ENCODE measurements around the gene ITPRIP. TPM values are rescaled to one million over a fixed set of nuclear protein-coding genes. Genes with fewer than 3 reads are reported as not detected.
A peak's percentile ranks its signal among the peaks of the same experiment; 100 is the strongest.

ITPRIP gene
- total RNA-seq, 6 experiments from 2014 or later, result 2.9 to 9.7 (median 7.7) TPM

DNA sequence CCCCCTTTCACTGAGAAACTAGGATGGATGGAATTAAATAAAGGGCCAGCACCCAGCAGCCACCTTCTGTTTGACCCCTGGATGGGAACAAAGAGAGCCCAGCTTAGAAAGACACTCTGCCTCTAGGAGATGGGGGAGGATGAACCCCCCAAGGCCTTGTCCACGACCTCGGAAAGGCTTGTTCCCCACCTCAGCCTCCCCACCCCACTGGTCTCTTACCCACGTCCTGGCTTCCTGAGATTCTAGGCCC, 9.7 kb downstream of the ITPRIP start:
- DNase-seq (no peak), ATAC-seq (no peak)
- intact Hi-C loops (cut with DNase I), result no loop called here
- Histone ChIP-seq H3K27me3 (no peaks in the 10 kb centered on the region), H3K9me3 (no peaks in the 10 kb centered on the region), H3K36me3 (no peaks in the 10 kb centered on the region), H3K27ac (peak overlapping the region in 2 of 3 donors; percentile 34 to 47), H3K4me1 (peaks cover 0 to 30% (median 0%) of the 10 kb centered on the region in 4 donors), H3K4me3 (no peak overlapping the region)
- no peak for TF ChIP-seq POLR2A (IDR thresholded peaks at IDR 0.05)
- TF ChIP-seq, protein P1, sequence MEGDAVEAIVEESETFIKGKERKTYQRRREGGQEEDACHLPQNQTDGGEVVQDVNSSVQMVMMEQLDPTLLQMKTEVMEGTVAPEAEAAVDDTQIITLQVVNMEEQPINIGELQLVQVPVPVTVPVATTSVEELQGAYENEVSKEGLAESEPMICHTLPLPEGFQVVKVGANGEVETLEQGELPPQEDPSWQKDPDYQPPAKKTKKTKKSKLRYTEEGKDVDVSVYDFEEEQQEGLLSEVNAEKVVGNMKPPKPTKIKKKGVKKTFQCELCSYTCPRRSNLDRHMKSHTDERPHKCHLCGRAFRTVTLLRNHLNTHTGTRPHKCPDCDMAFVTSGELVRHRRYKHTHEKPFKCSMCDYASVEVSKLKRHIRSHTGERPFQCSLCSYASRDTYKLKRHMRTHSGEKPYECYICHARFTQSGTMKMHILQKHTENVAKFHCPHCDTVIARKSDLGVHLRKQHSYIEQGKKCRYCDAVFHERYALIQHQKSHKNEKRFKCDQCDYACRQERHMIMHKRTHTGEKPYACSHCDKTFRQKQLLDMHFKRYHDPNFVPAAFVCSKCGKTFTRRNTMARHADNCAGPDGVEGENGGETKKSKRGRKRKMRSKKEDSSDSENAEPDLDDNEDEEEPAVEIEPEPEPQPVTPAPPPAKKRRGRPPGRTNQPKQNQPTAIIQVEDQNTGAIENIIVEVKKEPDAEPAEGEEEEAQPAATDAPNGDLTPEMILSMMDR (IDR thresholded peaks at IDR 0.05), result no peak
- 80% methylated on average over 1 of the region's 3 CpGs for WGBS (ENCODE audit: insufficient coverage, low coverage, low lambda C conversion rate, missing lambda C conversion rate)

DNA sequence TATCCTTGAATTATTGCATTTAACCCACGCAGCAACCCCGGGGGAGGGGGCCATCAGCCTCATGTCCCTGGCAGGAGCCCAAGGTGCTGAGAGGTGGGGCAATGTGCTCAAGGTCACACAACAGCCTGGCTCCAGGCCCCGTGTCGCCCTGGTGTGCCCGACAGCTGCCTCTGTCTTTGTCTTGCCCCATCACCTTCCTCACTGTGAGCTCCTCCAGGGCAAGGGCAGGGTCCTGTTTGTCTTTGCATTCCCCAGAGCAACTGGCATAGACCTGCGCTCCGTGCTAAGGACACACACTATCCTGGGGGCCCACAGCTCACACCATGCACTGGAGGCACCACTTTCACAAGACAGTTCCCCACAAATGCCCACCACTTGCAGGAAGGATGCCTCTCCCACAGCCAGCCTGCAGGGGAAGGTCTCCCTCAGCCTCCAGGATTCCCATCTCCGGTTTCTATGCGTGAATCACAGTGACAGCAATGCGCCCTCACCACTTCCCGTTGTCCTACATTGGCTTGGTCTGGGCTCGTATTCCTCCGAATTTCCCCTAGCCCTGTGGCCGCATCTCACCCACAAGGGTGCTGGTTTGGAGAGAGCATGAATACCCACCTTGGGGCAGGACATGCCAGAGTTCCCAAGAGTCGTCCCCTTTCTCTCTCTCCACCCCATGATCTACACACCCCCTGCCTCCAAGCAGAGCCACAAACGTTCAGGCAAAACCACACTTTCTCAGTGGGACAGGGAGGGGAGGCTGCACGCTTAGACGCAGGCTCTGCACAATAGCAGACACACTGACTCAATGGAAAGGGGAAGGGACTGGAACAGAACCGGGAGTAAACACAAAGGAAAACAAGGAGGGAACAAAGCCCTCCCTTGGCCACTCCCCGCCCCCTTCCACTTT, 10.3 kb downstream of the ITPRIP start:
- WGBS (ENCODE audit: insufficient coverage, low coverage, low lambda C conversion rate, missing lambda C conversion rate), result 30% methylated on average over 15 of the region's 20 CpGs
- H3K36me3 ChIP-seq, result no peaks in the 10 kb centered on the region
- intact Hi-C loops (cut with DNase I), result no loop called here
- no peaks in the 10 kb centered on the region for H3K9me3 ChIP-seq
- H3K4me1 ChIP-seq, result peaks cover 0 to 30% (median 0%) of the 10 kb centered on the region in 4 donors
- H3K27ac ChIP-seq, result peak overlapping the region; percentile 26 to 47 (median 34)
- no peak for TF ChIP-seq POLR2A (IDR thresholded peaks at IDR 0.05)
- DNase-seq (peak in 1 of 3 donors; percentile 35), ATAC-seq (peak in 2 of 4 donors; percentile 2 to 3)
- no peaks in the 10 kb centered on the region for H3K27me3 ChIP-seq
- no peak overlapping the region for H3K4me3 ChIP-seq

DNA sequence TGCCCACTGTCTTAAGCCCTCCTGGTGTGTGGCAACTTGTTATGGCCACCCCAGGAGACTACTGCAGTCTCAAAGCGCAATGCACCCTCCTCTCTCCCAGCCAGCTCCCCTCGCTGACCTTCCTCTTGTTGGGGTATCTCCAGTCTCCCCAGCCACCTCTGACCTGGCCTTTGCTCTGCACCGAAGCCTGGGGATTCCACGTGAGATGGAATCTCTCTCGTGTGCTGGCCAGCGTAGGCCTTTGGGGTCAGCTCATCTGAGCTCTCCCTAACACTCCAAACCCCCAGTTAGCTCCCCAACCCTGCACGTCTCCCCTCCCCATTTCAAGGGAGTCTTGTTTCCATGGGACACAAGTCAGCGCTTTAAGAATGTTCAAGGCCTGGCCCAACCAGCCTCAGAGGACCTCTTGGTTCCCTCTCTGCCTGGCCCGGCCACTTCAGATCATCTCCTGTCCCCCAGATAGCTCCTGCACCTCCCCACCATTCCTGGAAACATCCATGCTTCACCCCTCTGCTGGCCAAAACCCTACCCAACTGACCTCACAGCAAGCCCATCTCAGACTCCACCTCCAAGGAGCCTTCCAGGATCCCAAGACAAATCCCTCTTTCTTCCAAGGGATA, 11.2 kb downstream of the ITPRIP start:
- peaks cover 0 to 30% (median 0%) of the 10 kb centered on the region in 4 donors for H3K4me1 ChIP-seq

DNA sequence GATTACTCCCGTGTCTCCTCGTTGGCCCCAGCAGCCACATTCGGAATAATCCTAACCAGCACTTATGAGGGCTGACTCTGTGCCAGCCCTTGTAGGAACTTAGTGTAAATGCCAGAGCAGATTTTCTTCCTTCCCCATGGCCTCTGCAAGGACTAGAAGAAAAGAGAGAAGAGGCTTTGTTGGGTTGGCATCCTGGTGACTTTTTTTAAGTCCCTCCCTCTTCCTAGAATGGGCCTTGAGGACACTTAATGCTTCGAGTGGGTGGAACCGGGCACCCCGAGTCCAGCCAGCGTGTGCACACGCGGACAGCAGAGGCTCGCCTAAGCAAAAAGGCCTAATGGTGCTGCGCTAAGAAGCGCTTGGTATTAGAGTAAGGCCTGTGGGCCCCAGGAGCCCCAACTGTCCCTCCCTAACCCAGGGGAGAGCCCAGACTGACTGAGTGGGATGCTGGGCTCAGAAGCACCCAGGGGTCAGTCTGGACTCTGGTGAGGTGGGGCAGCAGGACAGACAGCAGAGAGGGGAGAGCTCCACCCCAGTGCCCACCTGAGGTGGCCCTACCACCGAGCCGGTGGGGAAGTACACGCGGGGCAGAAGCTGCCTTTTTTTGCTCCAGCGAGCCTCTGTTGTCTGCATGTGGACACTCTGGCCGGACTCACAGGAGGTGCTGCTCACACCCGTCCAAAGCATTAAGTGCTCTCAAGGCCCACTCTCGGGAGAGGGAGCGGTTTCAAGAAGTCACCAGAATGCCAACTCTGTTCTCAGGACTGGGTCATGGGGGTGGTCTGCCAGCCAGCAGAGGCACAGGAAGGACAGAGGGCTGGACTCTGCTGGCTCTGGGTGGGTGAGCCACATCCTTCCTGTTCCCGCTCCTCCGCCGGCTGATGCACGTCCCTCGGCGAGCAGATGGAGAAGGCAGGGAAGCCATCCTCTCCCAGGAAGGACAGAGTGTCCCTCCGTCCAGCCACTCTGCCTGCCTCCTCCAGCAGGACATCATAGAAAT, 12.5 kb downstream of the ITPRIP start:
- TF ChIP-seq POLR2A (IDR thresholded peaks at IDR 0.05), result no peak
- TF ChIP-seq, protein P1 (IDR thresholded peaks at IDR 0.05), result no peak
- no peaks in the 10 kb centered on the region for H3K27me3 ChIP-seq
- peak in 1 of 3 donors; percentile 49 for DNase-seq
- H3K4me1 ChIP-seq, result peaks cover 0 to 22% (median 0%) of the 10 kb centered on the region in 4 donors
- ATAC-seq, result peak; percentile 26 to 41 (median 33)
- no peaks in the 10 kb centered on the region for H3K9me3 ChIP-seq
- WGBS (ENCODE audit: insufficient coverage, low coverage, low lambda C conversion rate, missing lambda C conversion rate), result 47% methylated on average over 8 of the region's 28 CpGs
- intact Hi-C loops (cut with DNase I), result no loop called here
- H3K36me3 ChIP-seq, result no peaks in the 10 kb centered on the region
- H3K4me3 ChIP-seq, result no peak overlapping the region
- H3K27ac ChIP-seq, result peak overlapping the region; percentile 1 to 53 (median 47)

More for the DNA sequence above, 11.2 kb downstream of the ITPRIP start:
- Histone ChIP-seq H3K27ac (peak overlapping the region in 1 of 3 donors; percentile 26), H3K9me3 (no peaks in the 10 kb centered on the region), H3K36me3 (no peaks in the 10 kb centered on the region), H3K27me3 (no peaks in the 10 kb centered on the region), H3K4me3 (no peak overlapping the region)
- DNase-seq (no peak), ATAC-seq (no peak)
- 62% methylated on average over 2 of the region's 9 CpGs for WGBS (ENCODE audit: insufficient coverage, low coverage, low lambda C conversion rate, missing lambda C conversion rate)
- TF ChIP-seq, protein P1 (IDR thresholded peaks at IDR 0.05), result no peak
- intact Hi-C loops (cut with DNase I), result no loop called here
